AG08395 (cell line): ENCODE results near the gene SLC22A23.
A peak's percentile ranks its signal among the peaks of the same experiment; 100 is the strongest.

Experiments
- DNase-seq: peaks from one replicate; pipeline ENCODE4 v3.0.0; 2012; ENCODE audit warnings: mixed read lengths, low spot score

Gene SLC22A23

DNA sequence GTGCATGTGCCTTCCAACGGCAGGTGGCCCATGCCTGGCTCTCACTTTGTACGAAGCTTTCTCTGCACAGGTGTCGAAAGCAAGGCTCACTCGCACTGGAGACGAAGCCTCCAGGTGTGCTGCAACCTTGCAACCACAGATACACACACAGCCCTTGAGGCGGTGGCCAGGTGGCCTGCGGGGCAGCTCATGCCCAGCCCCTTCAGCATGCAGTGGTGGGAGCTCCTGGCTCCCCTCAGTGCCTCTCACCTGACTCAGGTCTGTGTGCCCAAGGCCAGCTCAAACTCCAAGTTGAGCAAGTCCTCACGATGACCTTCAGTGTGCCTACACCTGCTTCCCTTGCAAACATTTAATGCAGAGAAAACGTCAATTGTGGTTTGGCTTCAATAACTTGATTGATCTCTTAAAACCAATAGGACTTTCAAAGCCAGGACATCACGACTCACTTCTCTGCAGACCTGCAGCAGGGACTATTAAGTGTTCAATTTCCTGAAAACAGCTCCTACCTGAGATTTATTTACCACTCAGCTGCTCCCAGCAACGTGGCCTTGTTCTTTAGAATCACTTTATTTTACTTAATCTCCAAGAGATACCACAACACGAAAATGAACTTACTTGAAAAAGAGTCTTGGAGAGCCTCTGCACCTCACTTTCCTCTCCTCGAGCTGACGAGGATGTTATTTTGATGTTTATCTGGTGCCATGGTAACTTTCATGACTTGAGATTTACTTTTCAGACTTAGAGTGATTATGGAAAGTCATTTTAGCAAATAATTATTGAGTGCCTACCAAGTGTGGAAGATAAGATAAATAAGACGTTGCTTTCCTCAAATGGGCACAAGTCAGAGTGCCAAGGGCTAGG lies 86.3 kb downstream of the SLC22A23 start:
- DNase-seq = no peak

DNA sequence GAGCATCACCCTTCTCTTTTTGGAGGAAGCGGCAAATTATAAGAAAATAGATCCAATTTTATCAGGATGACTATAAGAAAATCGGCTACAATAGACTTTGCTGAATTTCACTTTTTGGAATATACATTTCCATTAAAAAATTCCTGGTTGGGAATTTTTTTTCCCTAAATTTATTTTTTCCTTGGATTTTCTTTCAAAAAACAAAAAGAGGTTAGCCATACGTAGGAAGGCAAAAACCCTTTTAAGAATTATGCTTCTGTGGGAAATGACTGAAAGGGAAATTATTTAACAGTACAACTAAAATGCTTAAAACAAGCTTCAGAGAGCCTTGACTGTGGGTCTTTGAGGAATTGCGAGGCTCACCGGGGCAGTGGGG lies 86.9 kb downstream of the SLC22A23 start:
- DNase-seq = no peak

DNA sequence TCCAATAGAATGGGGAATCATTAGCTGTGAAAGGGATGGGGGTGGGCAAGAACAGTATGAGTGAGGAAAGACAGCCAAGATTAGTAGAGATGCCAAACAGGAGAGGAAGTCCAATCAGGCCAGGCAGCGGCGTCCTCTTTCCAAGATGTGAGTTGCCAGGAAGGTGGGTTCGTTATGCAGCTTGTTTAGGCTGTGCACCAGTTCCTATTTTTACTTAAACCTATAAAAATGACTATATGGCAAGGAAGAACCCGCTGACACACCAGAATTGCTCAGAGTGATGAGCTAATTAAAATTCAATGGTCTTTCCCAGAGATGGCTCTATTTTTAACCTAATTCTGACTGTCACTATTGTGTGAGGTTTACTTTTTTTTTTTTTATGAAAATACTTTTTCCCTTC lies 88.2 kb downstream of the SLC22A23 start:
- DNase-seq = no peak

DNA sequence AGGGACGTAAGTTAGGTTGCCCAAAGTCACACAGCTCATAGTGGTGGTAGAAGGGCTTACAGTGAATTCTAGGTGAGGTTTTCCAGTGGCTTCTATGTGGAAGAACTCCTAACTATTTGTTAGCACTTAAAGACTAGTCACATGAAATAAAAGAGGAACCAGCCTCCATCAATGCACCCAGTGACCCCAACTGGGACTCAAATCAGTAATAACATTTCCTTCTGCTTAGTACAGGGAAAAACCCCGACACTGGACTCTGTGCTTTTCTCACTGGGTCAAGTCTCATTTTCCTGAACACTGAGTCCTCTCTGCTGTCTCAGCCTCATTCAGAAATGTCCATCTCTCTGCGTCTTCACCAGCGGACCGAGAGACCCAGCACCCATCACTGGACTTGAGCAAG lies 89.2 kb downstream of the SLC22A23 start:
- DNase-seq = no peak

DNA sequence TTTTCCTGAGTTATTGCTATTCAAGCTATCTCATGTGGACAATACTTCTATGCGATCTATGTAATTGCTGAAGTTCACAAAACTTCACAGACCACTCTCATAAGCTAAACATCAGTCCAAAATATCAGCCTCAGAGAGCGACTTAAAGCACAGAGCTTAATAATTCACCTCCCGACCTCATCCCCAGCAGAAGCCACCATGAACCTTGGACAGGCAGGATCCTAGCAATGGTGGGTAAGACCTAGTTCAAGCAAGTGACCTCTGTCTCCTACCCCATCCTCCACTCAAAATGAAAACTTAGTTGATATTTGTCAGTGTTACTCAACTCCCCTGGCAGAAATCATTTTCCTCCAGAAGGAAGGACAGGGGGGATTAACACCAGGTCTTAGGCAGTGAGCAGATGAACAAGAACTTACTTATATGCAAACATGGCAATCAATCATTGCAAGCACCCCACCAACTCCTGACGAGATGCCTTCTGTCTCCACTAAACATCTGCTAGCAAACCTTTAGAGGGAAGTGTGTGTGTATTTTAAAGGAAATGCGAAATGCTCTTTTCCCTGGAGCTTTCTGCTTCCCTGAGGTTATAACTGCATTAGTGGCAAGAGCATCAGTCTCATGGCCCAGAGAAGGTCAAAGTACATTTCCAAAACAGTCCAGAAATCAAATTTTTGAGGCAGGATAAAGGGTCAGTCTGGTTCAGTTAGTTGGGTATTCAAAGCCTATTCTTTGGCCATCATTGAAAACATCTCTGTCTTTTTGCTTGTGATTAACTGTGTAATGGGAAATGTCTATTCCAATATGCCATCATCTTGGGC lies 90.0 kb downstream of the SLC22A23 start:
- DNase-seq = no peak

DNA sequence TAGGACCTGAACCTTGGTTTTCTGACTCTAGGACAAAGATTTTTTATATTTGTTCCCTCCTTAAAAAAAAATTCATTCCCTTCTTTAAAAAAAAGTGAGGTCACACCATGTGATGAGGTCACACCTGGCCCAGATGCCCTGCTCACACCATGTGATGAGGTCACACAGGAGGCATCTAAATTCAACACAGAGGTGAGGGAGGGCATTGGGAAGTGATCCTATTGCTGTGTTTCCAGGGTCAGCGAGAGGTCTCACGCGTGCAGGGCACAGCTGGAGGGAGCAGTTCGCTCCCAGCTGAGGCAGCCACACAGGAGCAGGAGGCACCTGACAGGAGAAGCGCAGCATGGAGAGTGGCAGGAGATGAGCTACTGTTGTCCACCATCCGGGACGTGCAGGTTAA lies 92.5 kb downstream of the SLC22A23 start:
- DNase-seq = no peak

DNA sequence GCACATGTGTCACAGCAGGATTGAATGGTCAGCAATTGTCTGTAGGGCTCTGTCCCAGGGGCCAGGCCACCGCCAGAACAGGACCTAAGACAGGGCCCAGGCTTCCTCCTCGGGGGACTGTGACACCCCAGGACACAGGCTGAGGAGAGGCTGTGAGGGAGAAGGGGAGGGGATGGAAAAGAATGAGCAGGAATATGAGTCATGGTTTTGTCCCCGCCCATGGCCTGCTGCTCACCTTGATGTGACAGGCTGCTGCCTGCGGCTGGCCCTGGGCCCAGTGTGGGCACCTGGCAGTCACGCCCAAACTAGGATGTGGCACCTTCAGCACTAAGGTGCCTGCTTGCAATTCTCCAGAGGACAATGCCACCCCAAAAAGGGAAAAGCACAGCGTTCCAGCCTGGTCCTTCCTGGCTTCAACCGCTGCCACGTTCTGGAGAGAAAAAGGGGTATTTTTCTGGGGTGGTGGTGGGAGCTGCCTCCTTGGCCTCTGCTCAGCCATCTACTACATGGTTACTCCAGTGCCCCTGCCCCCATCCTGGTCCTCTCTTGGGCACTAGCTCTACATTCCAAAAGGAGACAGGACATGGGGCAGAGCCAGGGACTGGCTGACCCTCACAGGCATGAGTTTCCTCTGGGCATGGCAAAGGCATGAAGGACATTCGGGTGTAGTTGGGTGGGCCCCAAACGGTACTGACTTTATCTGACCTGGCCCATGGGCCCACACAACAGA lies 93.4 kb downstream of the SLC22A23 start:
- no peak for DNase-seq

DNA sequence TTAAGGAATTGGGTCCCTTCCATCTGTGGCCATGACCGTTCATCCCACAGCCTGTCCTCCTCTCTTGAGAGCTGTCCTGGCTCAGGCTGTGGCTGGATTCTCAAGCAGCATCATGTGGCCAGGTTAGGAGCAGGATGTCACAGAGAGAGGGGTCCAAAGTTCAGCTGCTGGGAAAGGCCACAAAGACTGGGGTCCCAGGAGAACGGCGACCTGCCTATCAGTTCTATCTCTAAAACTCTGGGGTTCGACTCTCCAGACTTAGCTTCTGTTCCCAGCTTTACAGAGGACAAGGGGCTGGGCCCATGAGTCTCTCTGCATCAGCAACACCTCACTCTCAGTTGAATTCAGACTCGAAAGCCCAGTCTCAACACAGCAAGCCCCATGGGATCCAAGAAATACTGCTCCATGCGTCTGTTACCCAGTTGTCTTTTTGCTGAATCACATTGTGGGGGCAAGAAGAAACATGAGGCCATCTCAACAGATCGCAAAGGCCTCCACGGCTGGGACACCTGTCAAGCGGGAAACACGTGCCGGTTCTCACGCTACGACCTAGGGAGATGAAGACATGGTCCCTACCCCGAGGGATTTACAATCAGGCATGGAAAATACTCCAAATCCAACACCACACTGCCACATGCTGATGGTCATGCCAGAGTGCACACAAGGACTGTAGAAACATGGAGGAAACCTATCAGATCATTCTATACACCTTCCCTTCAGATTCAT lies 95.4 kb downstream of the SLC22A23 start:
- DNase-seq = no peak

DNA sequence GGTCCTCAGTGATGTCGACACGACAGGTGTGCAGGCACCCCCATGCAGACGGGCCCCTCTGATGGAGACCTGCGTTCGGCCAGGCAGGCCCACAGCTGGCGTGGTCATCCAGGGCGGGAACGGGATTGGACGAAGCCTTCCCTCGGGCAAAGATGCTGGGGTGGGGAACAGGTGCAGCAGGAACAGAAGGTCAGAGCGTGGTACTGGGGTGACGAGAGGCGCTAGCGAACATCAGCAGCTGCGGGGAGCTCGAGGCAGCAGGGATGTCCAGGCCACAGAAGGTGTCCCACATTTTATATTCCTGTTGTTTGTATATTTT lies 96.2 kb downstream of the SLC22A23 start:
- DNase-seq = no peak

DNA sequence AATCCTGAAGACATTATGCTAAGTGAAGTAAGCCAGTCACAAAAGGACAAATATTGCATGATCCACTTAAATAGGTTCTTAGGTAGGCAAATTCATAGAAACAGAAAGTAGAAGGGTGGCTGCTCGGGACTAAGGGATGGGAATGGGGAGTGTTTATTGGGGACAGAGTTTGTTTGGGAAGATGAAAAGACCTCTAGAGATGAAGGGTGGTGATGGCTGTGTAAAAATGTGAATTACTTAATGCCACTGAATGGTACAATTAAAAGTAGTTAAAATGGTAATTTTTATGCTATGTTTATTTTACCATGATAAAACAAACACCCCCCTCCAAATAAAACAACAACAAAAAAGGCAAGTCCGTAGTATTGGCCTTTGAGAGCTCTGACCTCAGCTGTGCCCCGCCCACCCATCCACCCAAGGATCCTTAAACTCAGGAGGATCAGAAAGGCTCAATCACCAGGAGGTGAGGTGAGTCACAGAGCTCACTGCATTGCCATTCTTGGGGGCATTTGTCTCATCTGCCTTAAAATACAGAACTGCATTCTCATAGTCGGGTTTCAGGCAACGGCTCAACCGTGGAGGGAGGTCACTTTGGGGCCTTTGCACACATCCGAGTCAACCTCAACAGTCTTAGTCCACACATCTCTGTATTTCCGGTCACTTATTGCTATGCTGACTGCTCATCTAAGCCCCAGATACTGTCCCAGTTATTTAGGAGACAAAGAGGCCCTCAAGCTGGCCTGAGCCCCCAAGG lies 96.7 kb downstream of the SLC22A23 start:
- DNase-seq = no peak

DNA sequence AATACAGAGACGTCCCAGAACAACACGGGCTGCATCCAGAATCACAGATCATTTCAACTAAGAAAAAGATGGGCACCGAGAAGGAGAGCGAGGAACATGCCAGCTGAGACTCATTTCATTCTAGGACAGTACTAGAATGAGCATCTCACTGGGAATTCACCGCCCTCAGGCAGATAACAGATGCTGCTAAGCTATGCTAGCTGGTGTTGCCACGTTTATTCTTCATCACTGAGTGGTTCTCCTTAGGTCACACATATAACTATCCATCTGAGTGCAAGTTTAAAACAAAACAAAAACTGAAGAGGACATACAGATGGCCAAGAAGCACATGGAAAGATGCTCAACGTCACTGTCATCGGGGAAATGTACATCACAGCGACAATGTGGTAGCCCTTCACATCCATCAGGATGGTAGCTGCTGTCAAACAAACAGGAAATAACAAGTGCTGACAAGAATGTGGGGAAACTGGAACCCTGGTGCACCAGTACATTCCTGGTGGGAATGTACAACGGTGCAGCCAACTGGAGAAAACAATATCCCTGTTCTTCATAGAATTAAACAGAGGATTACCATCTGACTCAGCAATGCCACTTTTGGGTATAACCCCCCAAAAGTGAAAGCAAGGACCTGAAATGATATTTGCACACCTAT lies 97.6 kb downstream of the SLC22A23 start:
- peak; percentile 45 for DNase-seq

DNA sequence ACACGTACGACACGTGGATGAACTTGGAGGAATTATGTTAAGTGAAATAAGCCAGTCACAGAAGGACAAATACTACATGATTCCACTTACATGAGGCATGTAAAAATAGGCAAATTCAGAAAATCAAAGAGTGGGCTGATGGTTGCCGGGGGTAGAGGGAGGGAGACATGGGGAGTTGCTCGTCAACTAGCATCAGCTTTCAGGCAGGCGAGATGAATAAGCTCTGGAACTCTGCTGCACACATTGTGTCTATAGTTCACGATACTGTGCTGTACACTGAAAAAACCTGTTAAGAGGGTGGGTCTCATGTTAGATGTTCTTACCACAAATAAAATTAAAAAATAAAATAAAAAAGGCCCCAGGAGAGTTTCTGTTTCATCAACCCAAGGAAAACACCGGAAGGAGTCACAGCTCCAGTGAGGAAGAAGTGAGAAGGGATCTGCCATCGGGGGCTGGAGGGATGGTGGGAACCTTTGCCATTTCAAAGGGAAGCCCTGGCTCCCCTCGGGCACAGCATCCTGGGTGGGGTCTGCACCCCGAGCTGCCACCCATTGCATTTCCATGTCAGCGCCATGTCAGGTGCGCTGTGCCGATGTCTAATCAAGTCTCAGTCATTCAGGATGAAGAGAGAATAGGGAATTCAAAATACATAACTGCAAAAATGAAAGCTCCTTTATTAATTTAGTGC lies 98.3 kb downstream of the SLC22A23 start:
- no peak for DNase-seq

DNA sequence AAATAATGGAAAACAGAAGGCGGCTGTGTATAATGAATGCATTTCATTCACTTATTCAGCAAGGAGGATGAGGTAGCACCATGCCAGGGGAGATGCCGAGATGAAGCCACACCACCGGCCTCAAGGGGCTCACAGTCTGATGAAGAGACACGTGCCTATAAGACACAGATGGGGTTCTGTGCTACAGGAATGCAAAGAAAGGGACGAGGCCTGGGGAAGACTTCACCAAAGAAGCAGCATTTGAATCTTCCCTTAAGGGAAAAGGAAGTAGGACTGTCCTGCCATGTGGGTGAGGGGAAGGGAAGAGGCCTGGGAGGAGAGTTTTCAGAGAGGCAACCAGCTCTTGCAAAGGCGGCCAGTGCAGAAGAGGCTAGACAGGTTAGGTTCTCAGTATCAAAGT lies 99.2 kb downstream of the SLC22A23 start:
- no peak for DNase-seq

DNA sequence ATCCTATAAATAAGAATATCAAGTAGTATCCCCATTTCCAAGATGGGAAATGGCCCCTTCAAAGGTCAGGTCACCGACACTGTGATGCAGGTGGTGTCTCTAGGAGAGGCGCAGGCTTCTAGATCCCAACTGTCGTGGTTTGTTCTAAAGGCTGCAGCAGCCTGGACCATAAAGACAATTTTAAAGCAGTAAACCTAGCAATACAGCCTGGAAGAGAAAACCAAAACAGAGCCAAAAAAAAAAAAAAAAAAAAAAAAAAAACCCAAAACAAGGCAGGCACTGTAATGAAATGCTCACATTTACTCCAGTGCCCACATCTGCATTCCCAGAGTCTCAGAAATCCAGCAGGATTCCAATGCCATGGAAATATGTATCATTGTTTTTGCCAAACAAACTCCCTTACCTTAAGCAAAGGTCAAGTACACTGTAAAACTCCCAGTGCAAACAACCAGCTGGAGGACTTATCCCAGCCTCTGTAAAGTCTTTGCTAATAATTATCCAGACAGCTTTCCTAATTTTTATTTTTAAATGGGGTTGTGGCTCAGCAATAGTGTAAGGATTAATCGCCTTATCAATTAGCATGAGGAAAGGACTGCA lies 99.9 kb downstream of the SLC22A23 start:
- no peak for DNase-seq

DNA sequence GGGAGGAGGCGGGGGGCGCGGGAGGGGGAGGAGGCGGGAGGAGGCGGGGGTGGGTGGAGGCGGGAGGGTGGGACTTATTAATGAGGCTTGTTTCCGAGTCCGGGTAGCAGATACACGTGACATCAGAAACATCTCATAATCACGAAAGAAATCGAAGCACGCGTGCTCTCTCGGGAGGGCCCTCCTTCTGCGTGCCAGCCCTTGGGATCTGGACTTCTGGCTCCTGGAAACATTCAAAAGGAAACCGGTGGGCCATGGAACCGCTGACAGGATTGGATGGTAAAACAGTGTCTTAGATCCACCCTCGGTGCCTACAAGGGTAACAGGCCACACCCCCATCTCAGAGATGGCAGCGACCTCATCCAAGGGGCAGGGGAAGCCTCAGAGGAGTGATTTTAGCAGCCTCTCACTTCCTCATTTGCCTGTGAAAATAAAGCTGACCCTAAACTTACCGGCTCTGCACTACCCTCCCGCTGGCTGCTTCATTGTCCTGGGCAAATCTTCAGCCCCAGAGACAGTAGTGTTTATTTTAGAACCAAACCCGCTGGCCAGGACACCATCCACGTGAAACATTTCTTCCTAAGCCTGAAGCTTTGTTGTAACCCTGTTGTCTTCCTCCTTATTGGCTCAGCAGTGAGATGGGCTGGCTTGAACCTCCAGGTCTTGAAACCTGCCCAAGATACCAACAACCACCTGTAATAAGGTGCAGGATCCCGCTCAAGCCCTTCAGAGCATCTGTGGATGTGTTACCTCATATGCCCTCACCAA lies 100.6 kb downstream of the SLC22A23 start:
- DNase-seq = peak; percentile 78

DNA sequence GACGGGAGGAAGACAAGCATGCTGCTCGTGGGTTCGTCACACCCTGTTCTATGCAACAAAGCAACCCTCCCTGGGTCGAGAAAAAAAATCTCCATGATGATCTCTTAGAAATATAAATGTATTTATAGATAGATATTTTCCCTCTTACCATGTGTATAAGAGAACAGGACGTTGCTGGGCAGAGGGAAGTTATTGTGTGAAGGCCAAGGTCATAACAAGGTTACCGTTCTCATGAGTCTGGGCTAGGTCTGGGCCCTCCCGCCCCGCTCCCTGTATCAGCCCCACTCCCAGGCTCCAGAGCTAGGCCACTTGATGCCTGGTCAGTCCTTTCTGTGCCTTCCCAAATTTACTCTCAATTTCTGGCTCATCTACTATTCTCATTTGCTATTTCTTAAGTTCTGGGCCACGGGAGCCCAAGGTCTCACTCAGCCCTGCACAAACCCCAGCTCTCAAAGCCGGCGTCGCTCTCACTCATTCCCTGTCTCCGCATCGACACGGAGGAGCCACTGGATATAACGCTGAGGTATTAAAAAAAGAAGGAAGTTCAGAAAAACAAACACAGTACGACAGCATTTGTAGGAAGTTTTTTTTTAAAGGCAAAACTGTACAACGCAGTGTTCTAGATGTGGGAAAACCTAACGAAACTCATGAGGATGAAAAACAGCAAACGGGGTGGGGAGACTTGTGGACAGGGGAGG lies 101.3 kb downstream of the SLC22A23 start:
- DNase-seq = peak; percentile 11

DNA sequence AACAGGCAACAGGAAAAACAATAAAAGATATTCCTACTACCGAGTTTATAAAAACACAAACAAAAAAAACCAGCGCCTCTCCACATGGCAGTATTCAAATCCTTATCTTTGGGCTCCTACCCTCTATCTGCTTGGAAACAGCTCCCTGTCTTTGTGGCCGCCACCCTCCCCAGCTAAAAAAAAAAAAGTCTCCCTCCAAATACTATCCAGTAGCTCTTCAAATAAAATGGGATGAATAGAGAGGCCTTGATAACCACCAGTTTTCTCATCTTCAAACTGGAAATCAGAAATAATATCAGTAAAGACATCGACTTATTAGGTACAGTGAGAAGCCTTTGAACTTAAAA lies 101.9 kb downstream of the SLC22A23 start:
- DNase-seq = no peak

DNA sequence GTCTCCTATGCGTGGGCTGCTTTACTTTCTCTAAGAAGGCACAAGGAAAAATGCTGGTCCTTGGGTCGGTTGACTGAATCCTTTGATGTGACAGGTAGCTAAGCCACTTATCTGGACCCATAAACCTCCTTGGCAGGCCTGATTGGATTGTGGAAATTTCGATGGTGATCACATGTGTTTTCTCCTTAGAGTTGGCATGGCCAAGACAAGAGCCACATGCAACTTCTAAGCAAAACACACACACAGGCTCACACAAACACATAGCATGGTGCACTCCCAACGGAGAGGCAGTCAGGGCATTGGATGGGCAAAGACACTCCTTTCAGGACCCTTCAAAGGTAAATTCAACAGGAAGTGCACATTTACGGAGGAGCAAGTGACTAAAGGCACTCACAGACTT lies 102.9 kb downstream of the SLC22A23 start:
- DNase-seq = no peak
